ENCODE measurements around the gene COL18A1. TPM values are rescaled to one million over a fixed set of nuclear protein-coding genes. Genes with fewer than 3 reads are reported as not detected.

Gene COL18A1
- total RNA-seq, 1 experiment from 2014 or later, result 77.0 TPM

DNA sequence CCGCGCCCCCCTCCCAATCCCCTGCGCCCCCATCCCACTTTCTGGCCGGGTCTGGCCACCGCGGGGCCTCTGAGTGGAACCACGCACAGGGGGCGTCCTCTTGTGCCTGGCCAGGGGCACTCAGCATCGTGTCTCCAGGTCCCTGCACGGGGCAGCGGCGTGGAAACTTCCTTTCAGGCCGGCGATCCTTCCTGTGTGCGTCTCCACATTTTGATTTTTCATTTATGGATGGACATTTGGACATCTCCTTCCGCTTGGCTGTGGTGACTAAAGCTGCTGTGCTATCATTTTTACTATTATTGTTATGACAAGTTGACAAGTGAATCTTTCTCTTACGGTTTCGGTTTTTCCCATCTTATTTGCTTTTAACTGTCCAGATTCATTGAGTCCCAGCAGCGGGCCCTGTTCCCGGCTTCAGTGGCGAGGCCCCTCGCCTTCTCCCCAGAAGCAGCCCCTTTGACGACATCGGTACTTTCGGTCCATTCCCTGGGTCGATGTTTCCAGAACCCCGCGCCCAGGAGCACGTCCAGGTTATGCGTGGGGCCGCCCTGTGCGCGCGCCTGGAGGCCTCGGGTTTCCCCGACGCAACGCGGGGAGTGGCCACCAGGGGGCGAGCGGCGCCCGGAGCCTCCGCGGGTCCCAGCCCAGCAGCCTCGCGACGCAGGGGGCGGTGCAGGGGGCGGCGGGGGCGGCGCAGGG lies 149.7 kb downstream of the COL18A1 start:
- no peaks in the 10 kb centered on the region for H3K79me2 ChIP-seq (ENCODE audit: low read length)
- ChIA-PET CTCF (no interaction called here), POLR2A (ENCODE audit: unreplicated experiment) (no interaction called here)
- H4K20me1 ChIP-seq (ENCODE audit: low read length), result no peaks in the 10 kb centered on the region
- no TSS peak for BruUV-seq (replicated peaks)
- H3K9me3 ChIP-seq (ENCODE audit: low read length), result no peaks in the 10 kb centered on the region
- H2AFZ ChIP-seq (ENCODE audit: low read length), result peak overlapping the region; percentile 85
- TF ChIP-seq, protein P1, sequence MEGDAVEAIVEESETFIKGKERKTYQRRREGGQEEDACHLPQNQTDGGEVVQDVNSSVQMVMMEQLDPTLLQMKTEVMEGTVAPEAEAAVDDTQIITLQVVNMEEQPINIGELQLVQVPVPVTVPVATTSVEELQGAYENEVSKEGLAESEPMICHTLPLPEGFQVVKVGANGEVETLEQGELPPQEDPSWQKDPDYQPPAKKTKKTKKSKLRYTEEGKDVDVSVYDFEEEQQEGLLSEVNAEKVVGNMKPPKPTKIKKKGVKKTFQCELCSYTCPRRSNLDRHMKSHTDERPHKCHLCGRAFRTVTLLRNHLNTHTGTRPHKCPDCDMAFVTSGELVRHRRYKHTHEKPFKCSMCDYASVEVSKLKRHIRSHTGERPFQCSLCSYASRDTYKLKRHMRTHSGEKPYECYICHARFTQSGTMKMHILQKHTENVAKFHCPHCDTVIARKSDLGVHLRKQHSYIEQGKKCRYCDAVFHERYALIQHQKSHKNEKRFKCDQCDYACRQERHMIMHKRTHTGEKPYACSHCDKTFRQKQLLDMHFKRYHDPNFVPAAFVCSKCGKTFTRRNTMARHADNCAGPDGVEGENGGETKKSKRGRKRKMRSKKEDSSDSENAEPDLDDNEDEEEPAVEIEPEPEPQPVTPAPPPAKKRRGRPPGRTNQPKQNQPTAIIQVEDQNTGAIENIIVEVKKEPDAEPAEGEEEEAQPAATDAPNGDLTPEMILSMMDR (conservative IDR thresholded peaks at IDR 0.05; ENCODE audit: low read depth, low read length), result peak; percentile 68
- no peak for TF ChIP-seq EZH2 (IDR thresholded peaks at IDR 0.05; ENCODE audit: low read length, unreplicated experiment)
- peak overlapping the region; percentile 72 for H3K9ac ChIP-seq (ENCODE audit: low read length)
- intact Hi-C loops (cut with micrococcal nuclease), result no loop called here
- peaks cover 14% of the 10 kb centered on the region for H3K4me1 ChIP-seq (ENCODE audit: insufficient read depth, low read length)
- ATAC-seq (peak; percentile 60), DNase-seq (peak; percentile 78)
- peak overlapping the region; percentile 17 for H3K27ac ChIP-seq (ENCODE audit: low read length)
- H3K36me3 ChIP-seq (ENCODE audit: low read depth, low read length), result no peaks in the 10 kb centered on the region
- no peaks in the 10 kb centered on the region for H3K9me2 ChIP-seq (replicated peaks; ENCODE audit: low read length)
- peak overlapping the region; percentile 76 for H3K4me3 ChIP-seq (ENCODE audit: low read length)
- peak overlapping the region; percentile 88 for H3K4me2 ChIP-seq (ENCODE audit: low read length)
- H3F3A ChIP-seq (ENCODE audit: low read length, unreplicated experiment), result no peaks in the 10 kb centered on the region
- no peaks in the 10 kb centered on the region for H3K27me3 ChIP-seq (ENCODE audit: low read length)

- Histone ChIP-seq H3K4me1 (ENCODE audit: insufficient read depth, low read length) (peaks cover 14% of the 10 kb centered on the region), H3K27ac (ENCODE audit: low read length) (no peak overlapping the region; the same call in 1 of the 2 replicates), H3K9ac (ENCODE audit: low read length) (no peak overlapping the region; the same call in 1 of the 2 replicates), H3K79me2 (ENCODE audit: low read length) (no peaks in the 10 kb centered on the region), H3K9me2 (replicated peaks; ENCODE audit: low read length) (no peaks in the 10 kb centered on the region), H4K20me1 (ENCODE audit: low read length) (no peaks in the 10 kb centered on the region), H3F3A (ENCODE audit: low read length, unreplicated experiment) (no peaks in the 10 kb centered on the region), H3K4me3 (ENCODE audit: low read length) (no peak overlapping the region), H3K9me3 (ENCODE audit: low read length) (no peaks in the 10 kb centered on the region), H3K27me3 (ENCODE audit: low read length) (no peaks in the 10 kb centered on the region), H2AFZ (ENCODE audit: low read length) (no peak overlapping the region), H3K4me2 (ENCODE audit: low read length) (no peak overlapping the region), H3K36me3 (ENCODE audit: low read depth, low read length) (no peaks in the 10 kb centered on the region)
- ATAC-seq (no peak), DNase-seq (no peak)
- TF ChIP-seq EZH2 (IDR thresholded peaks at IDR 0.05; ENCODE audit: low read length, unreplicated experiment) (no peak), EZH2phosphoT487 (IDR thresholded peaks at IDR 0.05; ENCODE audit: borderline replicate concordance, low read length) (no peak)
- TF ChIP-seq, protein P1 (conservative IDR thresholded peaks at IDR 0.05; ENCODE audit: low read depth, low read length), result no peak
- intact Hi-C loops (cut with micrococcal nuclease), result no loop called here
- ChIA-PET POLR2A (ENCODE audit: unreplicated experiment) (no interaction called here), CTCF (interaction anchor here (0.6 to 1.4 kb wide), 3 partner anchors 41 to 262 kb away, joined by 3 to 4 read pairs (median 3); no protein-coding TSS in a partner anchor)
- no TSS peak for BruUV-seq (replicated peaks)
Observed at GRCh38 chr21:45555251-45555556, 150.2 kb downstream of the COL18A1 start.
